Smooth muscle cell of trachea (primary cell): ENCODE results near the gene OR4A16. TPM values are rescaled to one million over a fixed set of nuclear protein-coding genes. Genes with fewer than 3 reads are reported as not detected.

Experiments used
- total RNA-seq: library from RNA; depleted of rRNA; stranded (reverse); fragments of >200 nt; gene quantifications from 2 replicates; pipeline ENCODE4 v1.2.1, GENCODE V29; 2014

Gene OR4A16, protein sequence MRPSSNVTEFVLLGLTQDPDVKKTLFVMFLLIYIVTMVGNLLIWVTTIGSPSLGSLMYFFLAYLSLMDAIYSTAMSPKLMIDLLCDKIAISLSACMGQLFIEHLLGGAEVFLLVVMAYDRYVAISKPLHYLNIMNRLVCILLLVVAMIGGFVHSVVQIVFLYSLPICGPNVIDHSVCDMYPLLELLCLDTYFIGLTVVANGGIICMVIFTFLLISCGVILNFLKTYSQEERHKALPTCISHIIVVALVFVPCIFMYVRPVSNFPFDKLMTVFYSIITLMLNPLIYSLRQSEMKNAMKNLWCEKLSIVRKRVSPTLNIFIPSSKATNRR
- total RNA-seq = not detected in 2 replicates

DNA sequence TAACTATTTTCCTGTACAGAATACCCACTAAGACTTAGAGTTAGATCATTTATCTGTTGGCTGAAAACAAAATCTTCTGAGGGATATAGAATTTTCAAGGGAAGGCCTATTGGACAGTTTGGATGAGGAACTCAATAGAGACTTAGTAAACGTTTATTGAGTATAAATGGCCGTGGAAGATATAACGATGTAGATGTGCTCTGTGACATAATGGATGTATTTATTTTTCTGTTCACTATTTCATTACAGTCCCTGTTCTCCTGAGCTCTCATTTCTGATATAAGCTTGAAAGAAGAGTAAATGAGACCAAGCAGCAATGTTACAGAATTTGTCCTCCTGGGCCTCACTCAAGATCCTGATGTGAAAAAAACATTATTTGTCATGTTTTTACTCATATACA is at the start of gene OR4A16:
Gene OR4A16 (plus strand): TSS at position 301 of the 400 bp plus-strand sequence. CDS start 0 bp downstream, at position 301.

DNA sequence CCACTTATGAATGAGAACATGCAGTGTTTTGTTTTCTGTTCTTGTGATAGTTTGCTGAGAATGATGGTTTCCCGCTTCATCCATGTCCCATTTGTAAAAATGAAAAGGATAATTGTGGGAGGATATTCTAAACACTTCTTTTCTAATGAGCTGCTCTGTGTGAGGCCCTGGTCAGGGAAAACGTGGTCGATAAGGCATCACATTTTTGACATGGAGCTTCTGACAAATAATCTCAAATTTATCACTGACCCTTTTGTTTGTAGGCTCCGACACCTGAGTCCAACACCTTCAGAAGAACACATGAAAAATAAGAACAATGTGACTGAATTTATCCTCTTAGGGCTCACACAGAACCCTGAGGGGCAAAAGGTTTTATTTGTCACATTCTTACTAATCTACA is 24.7 kb downstream of the OR4A16 start, which contains the start of gene OR4A15:
Gene OR4A15 (plus strand): TSS at position 301 of the 400 bp plus-strand sequence. CDS start 0 bp downstream, at position 301.

Other genes starting within 250 kb of the OR4A16 start
- gene TRIM48, start 81.0 kb upstream of the OR4A16 start, total RNA-seq = not detected in 2 replicates
- gene OR4A15, start 24.8 kb downstream of the OR4A16 start, total RNA-seq = not detected in 2 replicates
- gene OR4C15, start 211.3 kb downstream of the OR4A16 start, total RNA-seq = not detected in 2 replicates
- gene OR4C16, start 228.9 kb downstream of the OR4A16 start, total RNA-seq = not detected in 2 replicates